DOHH2 (cell line): ENCODE results near the gene ANXA4.

Experiments
- CTCF ChIP-seq: fragments of 200-600 bp; sonication (generic); IDR thresholded peaks from one replicate; pipeline ENCODE4 v1.5.1; 2014; ENCODE audit warnings: antibody characterized with exemption, mild to moderate bottlenecking, low read depth, low read length; ENCODE audit not compliant: poor library complexity, severe bottlenecking
- EZH2phosphoT487 ChIP-seq: fragments of 200-600 bp; sonication (generic); IDR thresholded peaks from 2 replicates; pipeline ENCODE4 v1.6.1; 2017; ENCODE audit warnings: borderline replicate concordance, mild to moderate bottlenecking, antibody characterized with exemption, low read length, moderate library complexity, mixed read lengths

GRCh38 chr2:69801745-69802290 lies 59.9 kb downstream of the ANXA4 start:
- TF ChIP-seq CTCF (no peak), EZH2phosphoT487 (no peak)
